GM18907 (cell line): Measurements from ENCODE around the gene TPRN.

ENCODE experiments used
- ATAC-seq: cut with Tn5 transposase; IDR thresholded peaks from one replicate; pipeline ENCODE4 v1.9.1; 2021; ENCODE audit warnings: mild to moderate bottlenecking, moderate library complexity; ENCODE audit not compliant: unreplicated experiment

The TPRN gene

GRCh38 chr9:137163365-137163715, 37.2 kb downstream of the TPRN start:
- ATAC-seq: no peak

GRCh38 chr9:137162505-137163364, 37.8 kb downstream of the TPRN start:
- no peak for ATAC-seq

- ATAC-seq: no peak
Observed at GRCh38 chr9:137161558-137162486, 38.7 kb downstream of the TPRN start.

GRCh38 chr9:137160716-137161557, 39.6 kb downstream of the TPRN start:
- no peak for ATAC-seq

- no peak for ATAC-seq
Observed at GRCh38 chr9:137160054-137160425, 40.5 kb downstream of the TPRN start.

- ATAC-seq: no peak
Observed at GRCh38 chr9:137159105-137160053, 41.2 kb downstream of the TPRN start.

GRCh38 chr9:137158625-137159024, 41.9 kb downstream of the TPRN start:
- no peak for ATAC-seq

- no peak for ATAC-seq
Observed at GRCh38 chr9:137157618-137158415, 42.7 kb downstream of the TPRN start.

- ATAC-seq: no peak
Observed at GRCh38 chr9:137156567-137157375, 43.8 kb downstream of the TPRN start.

- ATAC-seq: no peak
Observed at GRCh38 chr9:137152844-137153405, 47.6 kb downstream of the TPRN start.

GRCh38 chr9:137150617-137151457, 49.7 kb downstream of the TPRN start:
- ATAC-seq: peak; percentile 41

GRCh38 chr9:137149942-137150616, 50.5 kb downstream of the TPRN start:
- ATAC-seq: peak; percentile 16

- ATAC-seq: no peak
Observed at GRCh38 chr9:137149363-137149762, 51.2 kb downstream of the TPRN start.

GRCh38 chr9:137148661-137149060, 51.9 kb downstream of the TPRN start:
- no peak for ATAC-seq

GRCh38 chr9:137148242-137148641, 52.3 kb downstream of the TPRN start:
- no peak for ATAC-seq

GRCh38 chr9:137147793-137148160, 52.8 kb downstream of the TPRN start:
- ATAC-seq: no peak
